ENCODE results near the gene SOX9.

GRCh38 chr17:72169823-72170222 lies 49.0 kb downstream of the SOX9 start:
- TF ChIP-seq EP300 (IDR thresholded peaks at IDR 0.05) (no peak), CTCF (IDR thresholded peaks at IDR 0.05) (no peak)

All from sigmoid colon (tissue), 4 donors.